Upper lobe of right lung (tissue), 1 donor: ENCODE measurements around the gene CELF5. TPM values are rescaled to one million over a fixed set of nuclear protein-coding genes. Genes with fewer than 3 reads are reported as not detected.
A peak's percentile ranks its signal among the peaks of the same experiment; 100 is the strongest.

Experiments
- ATAC-seq: fragments of 200-7000 bp; cut with Tn5 transposase; one replicate; pipeline ENCODE4 v1.9.1; 2020; ENCODE audit warnings: mild to moderate bottlenecking, moderate library complexity
- DNase-seq: peaks from one replicate; pipeline ENCODE4 v3.0.0-alpha.2; 2020
- H3K27ac ChIP-seq: fragments of 200-600 bp; one replicate; pipeline ENCODE4 v1.8.0; 2022
- H3K27me3 ChIP-seq: fragments of 200-600 bp; one replicate; pipeline ENCODE4 v1.8.0; 2022; ENCODE audit warnings: mild to moderate bottlenecking
- H3K36me3 ChIP-seq: fragments of 200-600 bp; one replicate; pipeline ENCODE4 v1.8.0; 2022
- H3K4me1 ChIP-seq: fragments of 200-600 bp; one replicate; pipeline ENCODE4 v1.8.0; 2022
- H3K4me3 ChIP-seq: fragments of 200-600 bp; one replicate; pipeline ENCODE4 v1.8.0; 2022; ENCODE audit warnings: mild to moderate bottlenecking
- H3K9me3 ChIP-seq: fragments of 200-600 bp; one replicate; pipeline ENCODE4 v1.8.0; 2022
- CTCF ChIP-seq: fragments of 200-600 bp; IDR thresholded peaks from one replicate; pipeline ENCODE4 v1.8.0; 2022; ENCODE audit warnings: antibody characterized with exemption
- intact Hi-C: fragments of 100-400 bp; cut with DNase I; formaldehyde crosslinking; loops from one replicate; pipeline ENCODE4 v1.11.0; 2022
- total RNA-seq: library from RNA; stranded (reverse); fragmentation: NEBNext Ultra II Directional; extraction: Animal tissue kit (Norgen Biotek cat#: 25700); gene quantifications from one replicate; pipeline ENCODE4 v1.2.1, GENCODE V29; 2021
- donor health status: DM: no; HTN: yes; CAD: no; lungs with severe emphysema.

The CELF5 gene
- total RNA-seq, 1 donor from 2014 or later: not detected

- ATAC-seq (no peak), DNase-seq (no peak)
- intact Hi-C loops: no loop called here
- no peaks in the 10 kb centered on the region for H3K36me3 ChIP-seq
- no peaks in the 10 kb centered on the region for H3K9me3 ChIP-seq
- H3K4me3 ChIP-seq: no peak overlapping the region
- H3K27ac ChIP-seq: no peak overlapping the region
- no peak for TF ChIP-seq CTCF
- H3K4me1 ChIP-seq: no peaks in the 10 kb centered on the region
- H3K27me3 ChIP-seq: peaks cover 76% of the 10 kb centered on the region
These were observed 48.5 kb downstream of the CELF5 start for GRCh38 chr19:3272952-3273351.

GRCh38 chr19:3274245-3274941, 49.9 kb downstream of the CELF5 start:
- DNase-seq (no peak), ATAC-seq (no peak)
- Histone ChIP-seq H3K4me3 (no peak overlapping the region), H3K4me1 (no peaks in the 10 kb centered on the region), H3K27ac (no peak overlapping the region), H3K9me3 (no peaks in the 10 kb centered on the region), H3K36me3 (no peaks in the 10 kb centered on the region), H3K27me3 (peaks cover 72% of the 10 kb centered on the region)
- TF ChIP-seq CTCF: no peak
- intact Hi-C loops: no loop called here

GRCh38 chr19:3274942-3275582, 50.6 kb downstream of the CELF5 start:
- Histone ChIP-seq H3K27me3 (peaks cover 69% of the 10 kb centered on the region), H3K36me3 (no peaks in the 10 kb centered on the region), H3K9me3 (no peaks in the 10 kb centered on the region), H3K27ac (no peak overlapping the region), H3K4me3 (peak overlapping the region; percentile 40), H3K4me1 (no peaks in the 10 kb centered on the region)
- TF ChIP-seq CTCF: no peak
- peak; percentile 13 for ATAC-seq
- no peak for DNase-seq
- intact Hi-C loops: no loop called here

GRCh38 chr19:3275583-3276340, 51.3 kb downstream of the CELF5 start:
- H3K9me3 ChIP-seq: no peaks in the 10 kb centered on the region
- H3K27ac ChIP-seq: no peak overlapping the region
- intact Hi-C loops: no loop called here
- H3K4me3 ChIP-seq: peak overlapping the region; percentile 40
- DNase-seq (peak; percentile 90), ATAC-seq (peak; percentile 90)
- peaks cover 70% of the 10 kb centered on the region for H3K27me3 ChIP-seq
- no peaks in the 10 kb centered on the region for H3K36me3 ChIP-seq
- peak; percentile 18 for TF ChIP-seq CTCF
- no peaks in the 10 kb centered on the region for H3K4me1 ChIP-seq

GRCh38 chr19:3276341-3276799, 51.9 kb downstream of the CELF5 start:
- Histone ChIP-seq H3K27ac (no peak overlapping the region), H3K4me1 (no peaks in the 10 kb centered on the region), H3K9me3 (no peaks in the 10 kb centered on the region), H3K27me3 (peaks cover 68% of the 10 kb centered on the region), H3K4me3 (no peak overlapping the region), H3K36me3 (no peaks in the 10 kb centered on the region)
- peak; percentile 71 for DNase-seq
- intact Hi-C loops: no loop called here
- peak; percentile 52 for ATAC-seq
- no peak for TF ChIP-seq CTCF
